ENCODE results near the gene SCNN1A. TPM values are rescaled to one million over a fixed set of nuclear protein-coding genes. Genes with fewer than 3 reads are reported as not detected.

SCNN1A gene
- polyA plus RNA-seq, 5 donors: 2.2 to 4.9 (median 2.8) TPM

Other genes starting within 250 kb of the SCNN1A start
- 100 to 1,000 TPM; 117 to 154 (median 129) TPM for gene CD9, start 175.2 kb downstream of the SCNN1A start, polyA plus RNA-seq (ENCODE audit: insufficient read depth in 1 of 5, insufficient read length in 5 of 5, low replicate concordance in 1 of 5)
- gene PLEKHG6, start 64.9 kb downstream of the SCNN1A start, polyA plus RNA-seq (ENCODE audit: insufficient read depth in 1 of 5, insufficient read length in 5 of 5, low replicate concordance in 1 of 5): 1 to 10 TPM; 2.1 to 3.9 (median 3.0) TPM
- gene TNFRSF1A, start 33.5 kb downstream of the SCNN1A start, polyA plus RNA-seq (ENCODE audit: insufficient read depth in 1 of 5, insufficient read length in 5 of 5, low replicate concordance in 1 of 5): 100 to 1,000 TPM; 115 to 142 (median 133) TPM
- gene LTBR, start 8.6 kb upstream of the SCNN1A start, polyA plus RNA-seq (ENCODE audit: insufficient read depth in 1 of 5, insufficient read length in 5 of 5, low replicate concordance in 1 of 5): 100 to 1,000 TPM in 1 of 5 donors, 10 to 100 TPM in 4; 59.0 to 110 (median 74.7) TPM
- 1 to 10 TPM; 1.2 to 2.9 (median 1.7) TPM for gene CD27, start 69.4 kb upstream of the SCNN1A start, polyA plus RNA-seq (ENCODE audit: insufficient read depth in 1 of 5, insufficient read length in 5 of 5, low replicate concordance in 1 of 5)
- gene TAPBPL, start 76.5 kb upstream of the SCNN1A start, polyA plus RNA-seq (ENCODE audit: insufficient read depth in 1 of 5, insufficient read length in 5 of 5, low replicate concordance in 1 of 5): 10 to 100 TPM; 16.6 to 26.9 (median 20.3) TPM
- gene VAMP1, start 95.1 kb upstream of the SCNN1A start, polyA plus RNA-seq (ENCODE audit: insufficient read depth in 1 of 5, insufficient read length in 5 of 5, low replicate concordance in 1 of 5): 10 to 100 TPM; 16.0 to 23.2 (median 19.1) TPM
- 100 to 1,000 TPM; 145 to 169 (median 167) TPM for gene MRPL51, start 117.7 kb upstream of the SCNN1A start, polyA plus RNA-seq (ENCODE audit: insufficient read depth in 1 of 5, insufficient read length in 5 of 5, low replicate concordance in 1 of 5)
- gene NCAPD2, start 118.5 kb upstream of the SCNN1A start, polyA plus RNA-seq (ENCODE audit: insufficient read depth in 1 of 5, insufficient read length in 5 of 5, low replicate concordance in 1 of 5): 10 to 100 TPM; 51.0 to 88.5 (median 61.7) TPM
- gene GAPDH, start 159.0 kb upstream of the SCNN1A start, polyA plus RNA-seq (ENCODE audit: insufficient read depth in 1 of 5, insufficient read length in 5 of 5, low replicate concordance in 1 of 5): 1,000 to 10,000 TPM; 1,481 to 1,953 (median 1,592) TPM
- 10 to 100 TPM; 12.9 to 24.3 (median 18.4) TPM for gene IFFO1, start 180.5 kb upstream of the SCNN1A start, polyA plus RNA-seq (ENCODE audit: insufficient read depth in 1 of 5, insufficient read length in 5 of 5, low replicate concordance in 1 of 5)
- 10 to 100 TPM; 18.2 to 36.6 (median 24.3) TPM for gene NOP2, start 192.7 kb upstream of the SCNN1A start, polyA plus RNA-seq (ENCODE audit: insufficient read depth in 1 of 5, insufficient read length in 5 of 5, low replicate concordance in 1 of 5)
- gene CHD4, start 231.8 kb upstream of the SCNN1A start, polyA plus RNA-seq (ENCODE audit: insufficient read depth in 1 of 5, insufficient read length in 5 of 5, low replicate concordance in 1 of 5): 100 to 1,000 TPM; 196 to 268 (median 221) TPM

All from right lung (tissue), 5 donors.